SK-N-MC (cell line): ENCODE data around the gene PLA2G12A.

Source experiments
- EZH2 ChIP-seq: fragments of 200-600 bp; sonication (generic); IDR thresholded peaks from one replicate; pipeline ENCODE4 v1.6.1; 2017; ENCODE audit warnings: antibody characterized with exemption
- FOXP2 ChIP-seq: optimal IDR thresholded peaks from 2 replicates; pipeline ENCODE3; 2011; ENCODE audit warnings: mild to moderate bottlenecking, moderate library complexity; ENCODE audit not compliant: insufficient read depth; ENCODE audit errors: extremely low read length, control extremely low read depth
- POLR2AphosphoS5 ChIP-seq: IDR thresholded peaks from 2 replicates; pipeline ENCODE4 v1.6.1; 2012; ENCODE audit warnings: mild to moderate bottlenecking, low read depth, low read length, borderline replicate concordance

- TF ChIP-seq EZH2, result no peak
- no peak for TF ChIP-seq POLR2AphosphoS5
- no peak for TF ChIP-seq FOXP2
Measured at GRCh38 chr4:109752525-109752924, 22.7 kb upstream of the PLA2G12A start.
